ENCODE results near the gene GLMN.
"Not testable (repeated sequence)": the region's sequence is repeated elsewhere in the genome, so short reads cannot be mapped to it uniquely, and the experiment has no call there.

The GLMN gene

GRCh38 chr1:92259350-92259749 is 39.4 kb downstream of the GLMN start:
- Histone ChIP-seq H3K9me3 (ENCODE audit: control insufficient read depth in 2 of 2, low read length in 2 of 2) (no peaks in the 10 kb centered on the region), H3K27ac (ENCODE audit: low read depth in 2 of 2, low read length in 2 of 2) (no peak overlapping the region), H3K9ac (ENCODE audit: low read depth in 1 of 2, low read length in 2 of 2) (no peak overlapping the region), H3K4me3 (ENCODE audit: low read length in 2 of 2) (no peak overlapping the region), H3K27me3 (ENCODE audit: control insufficient read depth in 2 of 2, insufficient read depth in 2 of 2, low read length in 2 of 2) (no peaks in the 10 kb centered on the region), H3K4me1 (ENCODE audit: control insufficient read depth in 2 of 2, insufficient read depth in 2 of 2, low read length in 2 of 2) (no peaks in the 10 kb centered on the region), H3K36me3 (ENCODE audit: control insufficient read depth in 2 of 2, insufficient read depth in 2 of 2, low read length in 2 of 2) (peaks cover 6 to 16% of the 10 kb centered on the region in 2 donors)

GRCh38 chr1:92254714-92255113 is 44.1 kb downstream of the GLMN start:
- H3K9me3 ChIP-seq (ENCODE audit: control insufficient read depth in 2 of 2, low read length in 2 of 2); H3K4me1 ChIP-seq (ENCODE audit: control insufficient read depth in 2 of 2, insufficient read depth in 2 of 2, low read length in 2 of 2); H3K4me3 ChIP-seq (ENCODE audit: low read length in 2 of 2); H3K27me3 ChIP-seq (ENCODE audit: control insufficient read depth in 2 of 2, insufficient read depth in 2 of 2, low read length in 2 of 2); H3K27ac ChIP-seq (ENCODE audit: low read depth in 2 of 2, low read length in 2 of 2); H3K9ac ChIP-seq (ENCODE audit: low read depth in 1 of 2, low read length in 2 of 2): not testable (repeated sequence)
- H3K36me3 ChIP-seq (ENCODE audit: control insufficient read depth in 2 of 2, insufficient read depth in 2 of 2, low read length in 2 of 2) = peaks cover 0 to 11% of the 10 kb centered on the region in 2 donors

- Histone ChIP-seq H3K4me3 (ENCODE audit: low read length in 2 of 2) (no peak overlapping the region), H3K9ac (ENCODE audit: low read depth in 1 of 2, low read length in 2 of 2) (no peak overlapping the region), H3K4me1 (ENCODE audit: control insufficient read depth in 2 of 2, insufficient read depth in 2 of 2, low read length in 2 of 2) (no peaks in the 10 kb centered on the region), H3K27me3 (ENCODE audit: control insufficient read depth in 2 of 2, insufficient read depth in 2 of 2, low read length in 2 of 2) (no peaks in the 10 kb centered on the region), H3K9me3 (ENCODE audit: control insufficient read depth in 2 of 2, low read length in 2 of 2) (no peaks in the 10 kb centered on the region), H3K27ac (ENCODE audit: low read depth in 2 of 2, low read length in 2 of 2) (no peak overlapping the region), H3K36me3 (ENCODE audit: control insufficient read depth in 2 of 2, insufficient read depth in 2 of 2, low read length in 2 of 2) (peaks cover 0 to 3% of the 10 kb centered on the region in 2 donors)
Observed at GRCh38 chr1:92244376-92244775, 54.4 kb downstream of the GLMN start.

GRCh38 chr1:92240034-92240433 is 58.8 kb downstream of the GLMN start:
- Histone ChIP-seq H3K9me3 (ENCODE audit: control insufficient read depth in 2 of 2, low read length in 2 of 2) (no peaks in the 10 kb centered on the region), H3K4me1 (ENCODE audit: control insufficient read depth in 2 of 2, insufficient read depth in 2 of 2, low read length in 2 of 2) (no peaks in the 10 kb centered on the region), H3K9ac (ENCODE audit: low read depth in 1 of 2, low read length in 2 of 2) (no peak overlapping the region), H3K4me3 (ENCODE audit: low read length in 2 of 2) (no peak overlapping the region), H3K27me3 (ENCODE audit: control insufficient read depth in 2 of 2, insufficient read depth in 2 of 2, low read length in 2 of 2) (no peaks in the 10 kb centered on the region), H3K36me3 (ENCODE audit: control insufficient read depth in 2 of 2, insufficient read depth in 2 of 2, low read length in 2 of 2) (no peaks in the 10 kb centered on the region), H3K27ac (ENCODE audit: low read depth in 2 of 2, low read length in 2 of 2) (no peak overlapping the region)

- Histone ChIP-seq H3K4me3 (ENCODE audit: low read length in 2 of 2) (no peak overlapping the region), H3K9me3 (ENCODE audit: control insufficient read depth in 2 of 2, low read length in 2 of 2) (no peaks in the 10 kb centered on the region), H3K27me3 (ENCODE audit: control insufficient read depth in 2 of 2, insufficient read depth in 2 of 2, low read length in 2 of 2) (no peaks in the 10 kb centered on the region), H3K27ac (ENCODE audit: low read depth in 2 of 2, low read length in 2 of 2) (no peak overlapping the region), H3K36me3 (ENCODE audit: control insufficient read depth in 2 of 2, insufficient read depth in 2 of 2, low read length in 2 of 2) (no peaks in the 10 kb centered on the region), H3K4me1 (ENCODE audit: control insufficient read depth in 2 of 2, insufficient read depth in 2 of 2, low read length in 2 of 2) (no peaks in the 10 kb centered on the region), H3K9ac (ENCODE audit: low read depth in 1 of 2, low read length in 2 of 2) (no peak overlapping the region)
Observed at GRCh38 chr1:92230736-92231135, 68.1 kb downstream of the GLMN start.

- no peaks in the 10 kb centered on the region for H3K36me3 ChIP-seq (ENCODE audit: control insufficient read depth in 2 of 2, insufficient read depth in 2 of 2, low read length in 2 of 2)
- no peak overlapping the region for H3K27ac ChIP-seq (ENCODE audit: low read depth in 2 of 2, low read length in 2 of 2)
- H3K9ac ChIP-seq (ENCODE audit: low read depth in 1 of 2, low read length in 2 of 2) = no peak overlapping the region
- no peaks in the 10 kb centered on the region for H3K9me3 ChIP-seq (ENCODE audit: control insufficient read depth in 2 of 2, low read length in 2 of 2)
- H3K4me1 ChIP-seq (ENCODE audit: control insufficient read depth in 2 of 2, insufficient read depth in 2 of 2, low read length in 2 of 2) = no peaks in the 10 kb centered on the region
- no peaks in the 10 kb centered on the region for H3K27me3 ChIP-seq (ENCODE audit: control insufficient read depth in 2 of 2, insufficient read depth in 2 of 2, low read length in 2 of 2)
- no peak overlapping the region for H3K4me3 ChIP-seq (ENCODE audit: low read length in 2 of 2)
Observed at GRCh38 chr1:92228401-92228800, 70.4 kb downstream of the GLMN start.

- H3K27ac ChIP-seq (ENCODE audit: low read depth in 2 of 2, low read length in 2 of 2) = no peak overlapping the region
- no peaks in the 10 kb centered on the region for H3K4me1 ChIP-seq (ENCODE audit: control insufficient read depth in 2 of 2, insufficient read depth in 2 of 2, low read length in 2 of 2)
- H3K9me3 ChIP-seq (ENCODE audit: control insufficient read depth in 2 of 2, low read length in 2 of 2) = no peaks in the 10 kb centered on the region
- no peaks in the 10 kb centered on the region for H3K36me3 ChIP-seq (ENCODE audit: control insufficient read depth in 2 of 2, insufficient read depth in 2 of 2, low read length in 2 of 2)
- no peak overlapping the region for H3K4me3 ChIP-seq (ENCODE audit: low read length in 2 of 2)
- no peak overlapping the region for H3K9ac ChIP-seq (ENCODE audit: low read depth in 1 of 2, low read length in 2 of 2)
- no peaks in the 10 kb centered on the region for H3K27me3 ChIP-seq (ENCODE audit: control insufficient read depth in 2 of 2, insufficient read depth in 2 of 2, low read length in 2 of 2)
Observed at GRCh38 chr1:92219028-92219427, 79.8 kb downstream of the GLMN start.

GRCh38 chr1:92218559-92218958 is 80.2 kb downstream of the GLMN start:
- H3K9me3 ChIP-seq (ENCODE audit: control insufficient read depth in 2 of 2, low read length in 2 of 2) = no peaks in the 10 kb centered on the region
- H3K36me3 ChIP-seq (ENCODE audit: control insufficient read depth in 2 of 2, insufficient read depth in 2 of 2, low read length in 2 of 2) = no peaks in the 10 kb centered on the region
- H3K27ac ChIP-seq (ENCODE audit: low read depth in 2 of 2, low read length in 2 of 2) = no peak overlapping the region
- H3K27me3 ChIP-seq (ENCODE audit: control insufficient read depth in 2 of 2, insufficient read depth in 2 of 2, low read length in 2 of 2) = no peaks in the 10 kb centered on the region
- no peak overlapping the region for H3K4me3 ChIP-seq (ENCODE audit: low read length in 2 of 2)
- H3K9ac ChIP-seq (ENCODE audit: low read depth in 1 of 2, low read length in 2 of 2) = no peak overlapping the region
- no peaks in the 10 kb centered on the region for H3K4me1 ChIP-seq (ENCODE audit: control insufficient read depth in 2 of 2, insufficient read depth in 2 of 2, low read length in 2 of 2)

- H3K27me3 ChIP-seq (ENCODE audit: control insufficient read depth in 2 of 2, insufficient read depth in 2 of 2, low read length in 2 of 2) = no peaks in the 10 kb centered on the region
- no peaks in the 10 kb centered on the region for H3K4me1 ChIP-seq (ENCODE audit: control insufficient read depth in 2 of 2, insufficient read depth in 2 of 2, low read length in 2 of 2)
- no peak within 1 kb of the TSS for H3K27ac ChIP-seq (ENCODE audit: low read depth in 2 of 2, low read length in 2 of 2)
- H3K4me3 ChIP-seq (ENCODE audit: low read length in 2 of 2) = no peak within 1 kb of the TSS
- no peak within 1 kb of the TSS for H3K9ac ChIP-seq (ENCODE audit: low read depth in 1 of 2, low read length in 2 of 2)
- H3K9me3 ChIP-seq (ENCODE audit: control insufficient read depth in 2 of 2, low read length in 2 of 2) = no peaks in the 10 kb centered on the region
- H3K36me3 ChIP-seq (ENCODE audit: control insufficient read depth in 2 of 2, insufficient read depth in 2 of 2, low read length in 2 of 2) = no peaks in the 10 kb centered on the region
Observed at GRCh38 chr1:92217721-92218120, 81.1 kb downstream of the GLMN start, which contains the start of gene C1orf146. Gene C1orf146 (plus strand): TSS chr1:92217915. CDS start chr1:92231421, 13,506 bp downstream.

- Histone ChIP-seq H3K9ac (ENCODE audit: low read depth in 1 of 2, low read length in 2 of 2) (no peak overlapping the region), H3K27me3 (ENCODE audit: control insufficient read depth in 2 of 2, insufficient read depth in 2 of 2, low read length in 2 of 2) (no peaks in the 10 kb centered on the region), H3K4me3 (ENCODE audit: low read length in 2 of 2) (no peak overlapping the region), H3K36me3 (ENCODE audit: control insufficient read depth in 2 of 2, insufficient read depth in 2 of 2, low read length in 2 of 2) (no peaks in the 10 kb centered on the region), H3K4me1 (ENCODE audit: control insufficient read depth in 2 of 2, insufficient read depth in 2 of 2, low read length in 2 of 2) (no peaks in the 10 kb centered on the region), H3K9me3 (ENCODE audit: control insufficient read depth in 2 of 2, low read length in 2 of 2) (peaks cover 0 to 1% of the 10 kb centered on the region in 2 donors), H3K27ac (ENCODE audit: low read depth in 2 of 2, low read length in 2 of 2) (no peak overlapping the region)
Observed at GRCh38 chr1:92211166-92211565, 87.6 kb downstream of the GLMN start.

- Histone ChIP-seq H3K27ac (ENCODE audit: low read depth in 2 of 2, low read length in 2 of 2) (no peak overlapping the region), H3K36me3 (ENCODE audit: control insufficient read depth in 2 of 2, insufficient read depth in 2 of 2, low read length in 2 of 2) (no peaks in the 10 kb centered on the region), H3K9me3 (ENCODE audit: control insufficient read depth in 2 of 2, low read length in 2 of 2) (peaks cover 0 to 1% of the 10 kb centered on the region in 2 donors), H3K9ac (ENCODE audit: low read depth in 1 of 2, low read length in 2 of 2) (no peak overlapping the region), H3K4me3 (ENCODE audit: low read length in 2 of 2) (no peak overlapping the region), H3K4me1 (ENCODE audit: control insufficient read depth in 2 of 2, insufficient read depth in 2 of 2, low read length in 2 of 2) (no peaks in the 10 kb centered on the region), H3K27me3 (ENCODE audit: control insufficient read depth in 2 of 2, insufficient read depth in 2 of 2, low read length in 2 of 2) (no peaks in the 10 kb centered on the region)
Observed at GRCh38 chr1:92210701-92211100, 88.1 kb downstream of the GLMN start.

Measured in mucosa of rectum (tissue), 2 donors.